ENCODE results near the gene ZP4.
"Not testable (repeated sequence)": the region's sequence is repeated elsewhere in the genome, so short reads cannot be mapped to it uniquely, and the experiment has no call there.

- not testable (repeated sequence) for TF ChIP-seq CTCF (conservative IDR thresholded peaks at IDR 0.05; ENCODE audit: low read depth in 2 of 2); EZH2phosphoT487 (IDR thresholded peaks at IDR 0.05; ENCODE audit: unreplicated experiment); NANOG (IDR thresholded peaks at IDR 0.05; ENCODE audit: borderline replicate concordance); ZNF462 (CRISPR knock-in tag; IDR thresholded peaks at IDR 0.05); ZNF114 (CRISPR knock-in tag; IDR thresholded peaks at IDR 0.05)
Measured at GRCh38 chr1:237843516-237843915, 47.2 kb downstream of the ZP4 start.

Measured in GM23338 (cell line).